HepG2 (cell line): ENCODE data around the gene MXI1. TPM values are rescaled to one million over a fixed set of nuclear protein-coding genes. Genes with fewer than 3 reads are reported as not detected.

Source experiments
- ATAC-seq: fragments of 200-7000 bp; cut with Tn5 transposase; 3 replicates; pipeline ENCODE4 v1.9.1; 2020; ENCODE audit warnings: mild to moderate bottlenecking, moderate library complexity
- BruUV-seq: library from RNA; stranded (reverse); fragments of 400-500 nt; replicated peaks from 2 replicates; lab custom pipeline; 2021; lab: Mats Ljungman, UMichigan
- CTCF ChIA-PET: fragments of 300-600 bp; formaldehyde crosslinking; extraction: SDS; loops from one replicate; lab custom pipeline; 2021; ENCODE audit warnings: low total read pairs, inconsistent platforms, low intra/inter-chr PET ratio; lab: Yijun Ruan, JAX
- POLR2A ChIA-PET: fragments of 350-600 bp; sonication (Branson Sonifier 250); formaldehyde crosslinking; loops from one replicate; lab custom pipeline; 2020; ENCODE audit warnings: antibody characterized with exemption, inconsistent platforms; lab: Yijun Ruan, JAX
- DNase-seq: peaks from one replicate; pipeline ENCODE4 v3.0.0-alpha.2; 2015; ENCODE audit warnings: low spot score
- FAIRE-seq: peaks from 3 replicates; lab custom pipeline; 2011; peaks lifted over from hg19 to GRCh38; lab: Jason Lieb, UNC
- H2AFZ ChIP-seq: one replicate; pipeline ENCODE4 v1.6.1; 2011; ENCODE audit warnings: low read length, inconsistent platforms
- H3K27ac ChIP-seq: fragments of 300-600 bp; 3 replicates; pipeline ENCODE4 v1.8.0; 2011; ENCODE audit warnings: mixed run types, mild to moderate bottlenecking, mixed read lengths, low read length, inconsistent platforms; ENCODE audit not compliant: insufficient read depth; ENCODE audit errors: extremely low read length
- H3K27me3 ChIP-seq, 2 experiments: fragments of 200-600 bp in 1 of 2; 2 replicates in 1 of 2; 3 replicates in 1 of 2; pipeline versions ENCODE4 v1.6.0 to v1.8.0; 2011; ENCODE audit warnings: low read length in 2 of 2, mild to moderate bottlenecking in 2 of 2, moderate library complexity in 2 of 2, inconsistent platforms in 1 of 2; ENCODE audit not compliant: insufficient read depth in 2 of 2, control insufficient read depth in 1 of 2
- H3K36me3 ChIP-seq, 2 experiments: fragments of 200-600 bp in 1 of 2; replicated peaks in 1 of 2; 2 replicates in 1 of 2; 3 replicates in 1 of 2; pipeline versions ENCODE4 v1.5.1 to v1.8.0; 2011; ENCODE audit warnings: low read length in 2 of 2, inconsistent platforms in 1 of 2; ENCODE audit not compliant: insufficient read depth in 2 of 2, control insufficient read depth in 1 of 2
- H3K4me1 ChIP-seq: 2 replicates; pipeline ENCODE4 v1.5.1; 2012; ENCODE audit warnings: low read length, inconsistent platforms; ENCODE audit not compliant: insufficient read depth
- H3K4me2 ChIP-seq: 2 replicates; pipeline ENCODE4 v1.6.0; 2011; ENCODE audit warnings: low read depth, low read length, inconsistent platforms
- H3K4me3 ChIP-seq, 3 experiments: fragments of 200-600 bp in 1 of 3; sonication (generic), shearing (Covaris generic) in 1 of 3; replicated peaks in 1 of 3; 2 replicates each; pipeline ENCODE4 v1.5.1; 2011 to 2016; ENCODE audit warnings: low read length in 3 of 3, inconsistent platforms in 2 of 3, low read depth in 2 of 3, mild to moderate bottlenecking in 2 of 3, control low read depth in 1 of 3, mixed read lengths in 1 of 3; ENCODE audit not compliant: insufficient read depth in 1 of 3
- H3K79me2 ChIP-seq: one replicate; pipeline ENCODE4 v1.6.1; 2011; ENCODE audit warnings: low read length, inconsistent platforms; ENCODE audit not compliant: insufficient read depth
- H3K9ac ChIP-seq: 2 replicates; pipeline ENCODE4 v1.6.0; 2011; ENCODE audit warnings: mild to moderate bottlenecking, low read depth, low read length, inconsistent platforms; ENCODE audit not compliant: insufficient read depth
- H3K9me3 ChIP-seq: 2 replicates; pipeline ENCODE4 v1.5.1; 2012; ENCODE audit warnings: mild to moderate bottlenecking, low read length
- H4K20me1 ChIP-seq: 2 replicates; pipeline ENCODE4 v1.6.0; 2011; ENCODE audit warnings: inconsistent platforms, mild to moderate bottlenecking, low read length, moderate library complexity; ENCODE audit not compliant: insufficient read depth
- BCLAF1 ChIP-seq: fragments of 450-650 bp; IDR thresholded peaks from 2 replicates; pipeline ENCODE4 v1.6.1; 2017; ENCODE audit warnings: mild to moderate bottlenecking
- FOXO1 ChIP-seq: sonication (generic); formaldehyde crosslinking; IDR thresholded peaks from 2 replicates; pipeline ENCODE4 v1.4.0; 2020; ENCODE audit warnings: missing genetic modification reagents
- GLI4 ChIP-seq: sonication (generic); formaldehyde crosslinking; IDR thresholded peaks from 2 replicates; pipeline ENCODE4 v1.5.1; 2020; ENCODE audit warnings: missing genetic modification reagents, mild to moderate bottlenecking, moderate library complexity, borderline replicate concordance
- HDAC1 ChIP-seq: sonication (generic); formaldehyde crosslinking; IDR thresholded peaks from 2 replicates; pipeline ENCODE4 v1.5.1; 2020; ENCODE audit warnings: mild to moderate bottlenecking, missing genetic modification reagents
- HOXA3 ChIP-seq: sonication (generic); formaldehyde crosslinking; IDR thresholded peaks from 2 replicates; pipeline ENCODE4 v1.5.0; 2020; ENCODE audit warnings: missing genetic modification reagents
- HOXD1 ChIP-seq: sonication (generic); formaldehyde crosslinking; IDR thresholded peaks from 2 replicates; pipeline ENCODE4 v1.5.0; 2020; ENCODE audit warnings: missing genetic modification reagents
- NFKB2 ChIP-seq: sonication (generic); formaldehyde crosslinking; IDR thresholded peaks from 2 replicates; pipeline ENCODE4 v1.4.0; 2020; ENCODE audit warnings: missing genetic modification reagents, borderline replicate concordance
- REPIN1 ChIP-seq: sonication (generic); formaldehyde crosslinking; IDR thresholded peaks from 2 replicates; pipeline ENCODE4 v1.8.0; 2022; ENCODE audit warnings: missing genetic modification reagents, low read depth, mild to moderate bottlenecking, borderline replicate concordance
- ZNF275 ChIP-seq: sonication (generic); formaldehyde crosslinking; IDR thresholded peaks from 2 replicates; pipeline ENCODE4 v1.8.0; 2022; ENCODE audit warnings: missing genetic modification reagents, mild to moderate bottlenecking, inconsistent platforms, borderline replicate concordance
- ZNF335 ChIP-seq: sonication (generic); formaldehyde crosslinking; IDR thresholded peaks from 2 replicates; pipeline ENCODE4 v1.4.0; 2020; ENCODE audit warnings: missing genetic modification reagents
- ZNF512 ChIP-seq: sonication (generic); formaldehyde crosslinking; IDR thresholded peaks from 2 replicates; pipeline ENCODE4 v1.4.0; 2020; ENCODE audit warnings: mild to moderate bottlenecking, missing genetic modification reagents
- ZNF547 ChIP-seq: sonication (generic); formaldehyde crosslinking; IDR thresholded peaks from 2 replicates; pipeline ENCODE4 v1.5.1; 2020; ENCODE audit warnings: mild to moderate bottlenecking, missing genetic modification reagents
- ZNF552 ChIP-seq: sonication (generic); formaldehyde crosslinking; IDR thresholded peaks from 2 replicates; pipeline ENCODE4 v1.9.0; 2022; ENCODE audit warnings: missing genetic modification reagents, mild to moderate bottlenecking, borderline replicate concordance
- WGBS: methylation state at CpG from one replicate; pipeline ENCODE4 v1.1.6; 2017; ENCODE audit warnings: low lambda C conversion rate; 5-methylcytosine and 5-hydroxymethylcytosine counted together
- in situ Hi-C: cut with HindIII; loops from 2 replicates; pipeline ENCODE4 v1.10.0; 2017; ENCODE audit warnings: low pct_unique_long_range_greater_than_20kb; ENCODE audit not compliant: extremely low pct_ligation_motif_present
- intact Hi-C: fragments of 100-400 bp; cut with micrococcal nuclease; formaldehyde crosslinking; loops from one replicate; pipeline ENCODE4 v1.10.0; 2022; ENCODE audit not compliant: unreplicated experiment
- polyA plus RNA-seq, 8 experiments: library from polyadenylated mRNA; depleted of rRNA in 3 of 8; stranded (reverse) in 7 of 8; unstranded in 1 of 8; fragments of >200 nt; fragmentation: Illumina TruSeq in 4 of 8; extraction: Trizol in 4 of 8; gene quantifications; 2 replicates each; pipeline versions ENCODE4 v1.2.1 to v1.2.3, GENCODE V29; 2011 to 2016; ENCODE audit warnings: low read depth in 4 of 8, missing spikeins in 1 of 8, mixed read lengths in 1 of 8; ENCODE audit not compliant: insufficient read depth in 1 of 8
- total RNA-seq, 5 experiments: library from RNA; depleted of rRNA; stranded (reverse); fragments of >200 nt; fragmentation: Illumina TruSeq; extraction: Trizol; gene quantifications; 2 replicates each; pipeline ENCODE4 v1.2.3, GENCODE V29; 2016; ENCODE audit warnings: low read depth in 1 of 5

The MXI1 gene
- total and polyA plus RNA-seq, 2 of the 13 experiments (the other 11 are each of a cell fraction or from before 2014, with no cell fraction given), result 6.6 to 22.0 TPM

- no peak for TF ChIP-seq ZNF275 (CRISPR knock-in tag)
Observed at GRCh38 chr10:110212119-110213006, 5.0 kb downstream of the MXI1 start (continued).

- DNase-seq, result no peak
- 37% methylated on average over 3 of the region's 3 CpGs for WGBS
- Histone ChIP-seq H2AFZ (no peak overlapping the region), H3K4me2 (no peak overlapping the region; the same call in 1 of the 2 replicates)
- TF ChIP-seq ZNF547 (no peak), ZNF552 (CRISPR knock-in tag) (no peak), NFKB2 (CRISPR knock-in tag) (no peak), BCLAF1 (no peak), REPIN1 (CRISPR knock-in tag) (no peak), FOXO1 (CRISPR knock-in tag) (no peak), GLI4 (no peak), ZNF335 (no peak), HDAC1 (CRISPR knock-in tag) (no peak), ZNF512 (CRISPR knock-in tag) (no peak), HOXA3 (no peak), HOXD1 (CRISPR knock-in tag) (no peak)
- TF ChIP-seq, all 625 proteins: peak for 0
- Histone ChIP-seq H3K4me3 (no peak overlapping the region), H4K20me1 (peaks cover 24% of the 10 kb centered on the region), H3K27ac (no peak overlapping the region), H3K27me3 (peaks cover 0 to under 1% of the 10 kb centered on the region in 2 experiments; a peak in 1 of 5 replicates), H3K9me3 (no peaks in the 10 kb centered on the region), H3K79me2 (peaks cover 20% of the 10 kb centered on the region), H3K4me1 (peaks cover 69% of the 10 kb centered on the region), H3K36me3 (no peaks in the 10 kb centered on the region), H3K9ac (no peak overlapping the region)
- ChIA-PET POLR2A (no interaction called here), CTCF (no interaction called here)
- no TSS peak for BruUV-seq
- intact Hi-C loops (no loop called here), in situ Hi-C loops (no loop called here)
- ATAC-seq (no peak), FAIRE-seq (no peak)
Observed at GRCh38 chr10:110214371-110214826, 7.0 kb downstream of the MXI1 start.
